Posterior vena cava (tissue), 2 donors: ENCODE measurements around the gene LINGO1. TPM values are rescaled to one million over a fixed set of nuclear protein-coding genes. Genes with fewer than 3 reads are reported as not detected.

Experiments
- DNase-seq: peaks from one replicate; pipeline ENCODE4 v3.0.0-alpha.2; 2020; ENCODE audit warnings: low spot score
- intact Hi-C, 2 donors: fragments of 100-400 bp; cut with DNase I; formaldehyde crosslinking; loops; one replicate each; pipeline versions ENCODE4 v1.14.1 to v1.14.2; 2022 to 2023
- long read RNA-seq, 2 donors: library from polyadenylated mRNA; unstranded; transcript quantifications; one replicate each; pipeline ENCODE4 v2.0.0, GENCODE V29; 2020 to 2021
- total RNA-seq, 2 donors: library from RNA; stranded (reverse); fragmentation: NEBNext Ultra II Directional; extraction: Animal tissue kit (Norgen Biotek cat#: 25700); gene quantifications; one replicate each; pipeline ENCODE4 v1.2.1, GENCODE V29; 2021
- donor health status: DM: yes; HTN: yes; CAD: no.
- donor health status: DM: yes; HTN: yes; CAD: no.

LINGO1 gene
- 1 to 10 TPM; 1.9 to 2.2 TPM for total RNA-seq
- long read RNA-seq, donor 1, result 0 reads
- long read RNA-seq, donor 2, result 0 reads

GRCh38 chr15:77632534-77633133 lies at the start of gene LINGO1:
Gene LINGO1 (minus strand): TSS chr15:77632912. CDS start chr15:77632315, 597 bp downstream.
- intact Hi-C loops, result loop anchor here (5.0 to 10.0 kb wide), 2 partner anchors 62 to 190 kb away; no protein-coding TSS in a partner anchor
- no peak for DNase-seq

- intact Hi-C loops, result loop anchor here in 1 of 2 donors (10.0 kb wide), 1 partner anchor 103 kb away; no protein-coding TSS in a partner anchor
These were observed 48.6 kb upstream of the LINGO1 start for GRCh38 chr15:77681362-77681761.

GRCh38 chr15:77676569-77677375 lies 44.1 kb upstream of the LINGO1 start:
- intact Hi-C loops, result no loop called here
- no peak for DNase-seq

More at GRCh38 chr15:77681362-77681761, 48.6 kb upstream of the LINGO1 start:
- DNase-seq, result no peak

DNA sequence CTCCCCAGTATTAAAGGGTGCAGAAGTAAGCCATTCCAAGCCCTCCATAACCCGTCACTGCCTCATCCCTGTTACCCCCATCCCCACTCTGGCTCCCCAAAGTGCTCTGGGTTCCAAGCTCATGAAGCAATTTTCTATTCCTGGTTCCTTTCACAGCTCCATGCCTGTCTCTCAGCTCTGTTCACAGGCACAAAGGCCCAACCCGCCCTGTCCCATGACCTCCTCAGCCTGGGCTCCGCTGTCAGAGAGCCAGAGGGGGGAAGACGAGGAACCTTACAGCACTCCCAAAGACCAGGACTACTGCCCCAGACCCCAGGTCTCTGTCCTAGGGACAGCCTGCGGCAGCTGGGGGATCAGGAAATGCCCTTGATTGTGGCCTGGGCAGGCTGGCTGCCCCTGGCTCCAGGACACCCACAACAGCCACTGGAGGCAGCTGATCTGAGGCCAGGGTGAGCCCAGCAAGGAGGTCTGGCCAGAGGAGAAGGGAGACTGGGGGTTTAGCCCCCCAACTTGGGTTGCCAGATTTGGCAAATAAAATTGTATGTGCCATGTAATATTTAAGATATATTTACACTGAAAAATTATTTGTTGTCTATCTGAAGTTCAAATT lies 43.2 kb upstream of the LINGO1 start:
- intact Hi-C loops, result no loop called here
- DNase-seq, result no peak

GRCh38 chr15:77674327-77674726 lies 41.6 kb upstream of the LINGO1 start:
- intact Hi-C loops, result no loop called here
- DNase-seq, result no peak

- intact Hi-C loops, result no loop called here
- no peak for DNase-seq
These were observed 41.2 kb upstream of the LINGO1 start for GRCh38 chr15:77673866-77674265.

- DNase-seq, result no peak
- intact Hi-C loops, result no loop called here
These were observed 39.4 kb upstream of the LINGO1 start for GRCh38 chr15:77672135-77672534.

DNA sequence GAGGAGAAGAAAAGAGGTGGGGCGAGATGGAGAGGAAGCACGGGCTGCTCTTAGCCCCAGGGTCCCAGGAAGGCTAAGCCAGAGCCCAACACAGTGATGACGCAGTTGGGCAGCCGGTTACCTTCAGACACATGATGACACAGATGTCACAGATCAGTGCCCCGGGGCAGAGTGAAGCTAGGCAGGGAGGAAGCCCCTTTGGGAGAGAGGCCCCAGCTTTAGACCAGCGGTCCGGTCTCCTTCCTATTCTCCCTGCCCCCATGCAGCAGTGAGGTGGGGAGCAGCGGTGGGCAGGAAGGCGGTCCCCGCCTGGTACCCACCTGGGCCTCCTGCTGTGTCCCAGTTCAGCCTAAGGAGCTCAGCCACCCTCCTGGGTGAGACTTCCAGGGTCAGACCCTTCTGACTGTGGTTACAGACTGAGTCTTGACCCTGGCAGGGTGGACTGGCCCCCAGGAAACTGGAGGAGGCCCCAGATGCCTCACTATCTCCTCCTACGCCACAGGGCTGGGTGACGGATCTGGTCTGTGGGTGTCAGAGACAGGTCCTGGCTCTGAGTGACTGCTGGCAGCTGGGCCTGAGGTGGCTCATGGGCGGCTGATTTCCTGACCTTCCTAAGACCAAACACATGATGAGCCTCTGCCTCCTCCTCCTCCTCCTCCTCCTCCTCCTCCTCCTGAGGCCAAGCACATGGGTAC lies 38.8 kb upstream of the LINGO1 start:
- intact Hi-C loops, result no loop called here
- no peak for DNase-seq

DNA sequence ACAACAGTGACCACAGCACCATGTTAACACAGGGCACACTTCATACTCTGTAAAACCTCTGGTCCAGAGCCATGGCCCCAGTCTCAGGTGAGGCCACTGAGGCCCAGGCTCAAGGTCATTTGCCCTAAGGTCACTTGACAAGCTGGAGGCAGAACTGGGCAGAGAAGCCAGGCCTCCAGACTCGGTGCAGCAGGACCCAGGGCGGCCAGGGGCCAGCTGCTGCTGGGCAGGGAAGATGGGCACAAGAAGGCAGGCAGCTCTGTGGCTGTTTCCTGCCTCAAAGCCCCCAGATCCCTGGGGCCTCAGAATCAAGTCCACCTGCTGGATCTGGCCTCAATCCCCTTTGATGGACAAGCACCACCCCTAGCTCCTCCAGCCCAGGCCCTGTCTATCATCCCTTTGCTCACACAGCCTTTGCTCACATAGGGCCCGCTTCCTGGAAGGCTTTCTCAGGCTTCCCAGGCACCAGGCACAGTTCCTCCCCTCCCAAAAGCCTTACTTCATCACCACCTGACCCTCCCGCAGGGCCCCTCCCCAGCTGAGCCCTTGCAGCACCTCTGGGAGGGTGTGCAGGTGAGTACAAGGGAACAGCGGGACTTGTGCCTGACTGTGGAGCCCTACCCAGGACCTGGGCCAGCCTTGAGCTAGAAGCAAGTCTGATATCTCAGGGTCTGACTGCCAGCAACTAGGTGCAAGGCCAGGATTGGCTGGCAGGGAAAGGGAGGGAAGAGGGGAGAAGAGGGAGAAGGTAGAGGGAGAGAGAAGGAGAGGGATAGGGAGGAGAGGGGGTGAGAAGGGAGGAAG lies 38.0 kb upstream of the LINGO1 start:
- DNase-seq, result no peak
- intact Hi-C loops, result no loop called here

- intact Hi-C loops, result no loop called here
These were observed 37.2 kb upstream of the LINGO1 start for GRCh38 chr15:77669896-77670295.

DNA sequence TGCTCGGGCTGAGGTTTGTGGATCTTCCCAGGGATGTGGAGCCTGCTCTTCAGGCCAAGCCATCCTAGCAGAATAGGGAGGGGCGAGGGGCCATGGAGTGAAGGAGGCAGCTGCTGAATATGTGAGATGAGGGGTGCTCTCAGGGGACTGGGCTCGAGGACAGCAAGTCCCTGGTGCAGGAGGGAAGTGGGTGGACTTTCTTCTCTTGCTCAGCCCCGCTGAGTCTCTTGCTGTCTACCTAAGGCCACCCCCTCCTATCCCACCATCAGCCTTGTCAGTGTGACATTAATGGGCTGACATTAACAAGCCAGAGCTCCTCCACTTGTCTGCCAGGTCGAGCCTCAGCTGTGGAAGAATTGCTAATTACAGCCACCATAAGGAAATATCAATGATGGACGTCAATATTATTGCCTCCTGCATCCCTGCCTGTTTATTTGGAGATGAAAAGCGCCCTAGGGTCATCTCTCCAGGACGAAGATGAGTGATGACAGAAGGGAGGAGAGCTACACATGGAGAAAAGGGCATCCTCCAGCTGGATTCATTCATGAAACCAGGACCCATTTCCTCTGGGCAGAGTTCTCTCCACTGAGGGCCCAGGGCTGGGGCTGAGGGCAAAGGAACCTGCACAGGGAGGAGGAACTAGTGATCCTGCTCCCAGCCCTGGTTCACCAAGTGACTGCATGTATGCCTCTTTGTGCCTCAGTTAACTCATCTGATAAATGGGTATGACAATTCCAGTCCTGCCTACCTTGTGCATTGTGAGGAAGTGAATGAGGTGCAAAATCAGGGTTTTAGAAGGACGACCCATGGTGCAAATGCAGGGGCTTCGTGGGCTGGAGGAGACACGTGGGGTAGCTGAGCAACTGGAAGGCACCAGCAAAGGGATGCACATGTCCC lies 34.9 kb upstream of the LINGO1 start:
- no peak for DNase-seq
- intact Hi-C loops, result no loop called here

More at GRCh38 chr15:77669896-77670295, 37.2 kb upstream of the LINGO1 start:
- DNase-seq, result no peak

DNA sequence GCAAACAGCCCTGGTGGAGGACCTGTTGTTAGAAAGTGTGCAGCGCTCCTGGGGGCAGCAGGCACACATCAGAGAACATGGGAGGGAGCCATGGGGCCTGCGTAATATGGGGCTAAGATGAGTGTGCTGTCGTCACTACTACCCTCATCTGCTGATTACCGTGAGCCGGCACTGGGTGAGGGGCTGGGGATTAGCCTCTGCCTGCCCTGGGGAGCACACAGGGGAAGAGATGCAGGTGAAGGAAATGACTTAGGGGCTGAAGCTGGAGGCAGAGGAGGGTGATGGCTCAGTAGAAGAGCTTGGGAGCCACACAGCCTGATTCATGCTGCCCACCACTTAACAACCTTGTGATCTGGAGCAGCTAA lies 33.6 kb upstream of the LINGO1 start:
- intact Hi-C loops, result no loop called here
- no peak for DNase-seq

- intact Hi-C loops, result no loop called here
- no peak for DNase-seq
These were observed 33.0 kb upstream of the LINGO1 start for GRCh38 chr15:77665530-77666295.

- DNase-seq, result no peak
- intact Hi-C loops, result no loop called here
These were observed 31.7 kb upstream of the LINGO1 start for GRCh38 chr15:77664428-77664827.

DNA sequence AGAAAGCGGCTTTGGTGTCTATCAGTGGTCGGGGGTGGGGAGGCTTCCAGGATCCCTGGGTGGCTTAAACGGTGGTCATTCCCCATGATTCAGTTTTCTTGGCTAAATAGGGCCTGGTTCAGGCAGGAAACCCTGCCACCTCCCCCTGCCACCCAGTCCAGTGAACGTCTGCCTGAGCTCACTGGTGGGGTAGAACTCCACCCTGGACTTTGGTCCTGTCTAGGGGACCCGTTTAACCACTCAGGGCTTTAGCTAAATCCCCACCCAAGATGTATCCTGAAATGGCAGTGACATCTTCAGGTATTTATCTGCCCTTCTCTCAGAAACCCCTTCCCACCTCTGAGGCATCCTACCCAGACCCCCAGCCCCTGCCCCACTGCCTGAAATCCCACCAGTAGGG lies 30.5 kb upstream of the LINGO1 start:
- no peak for DNase-seq
- intact Hi-C loops, result no loop called here

GRCh38 chr15:77659350-77660321 lies 26.9 kb upstream of the LINGO1 start:
- intact Hi-C loops, result loop anchor here in 1 of 2 donors (10.0 kb wide), 1 partner anchor 145 kb away; no protein-coding TSS in a partner anchor
- DNase-seq, result no peak
